22Rv1 (cell line): Measurements from ENCODE around the gene HOXB4.

Source experiments
- CTCF ChIP-seq: fragments of 450-650 bp; IDR thresholded peaks from 2 replicates; pipeline ENCODE4 v1.5.1; 2017; ENCODE audit warnings: mild to moderate bottlenecking
- ZFX ChIP-seq: fragments of 450-650 bp; IDR thresholded peaks from 2 replicates; pipeline ENCODE4 v1.6.1; 2017; ENCODE audit warnings: antibody characterized with exemption, borderline replicate concordance

DNA sequence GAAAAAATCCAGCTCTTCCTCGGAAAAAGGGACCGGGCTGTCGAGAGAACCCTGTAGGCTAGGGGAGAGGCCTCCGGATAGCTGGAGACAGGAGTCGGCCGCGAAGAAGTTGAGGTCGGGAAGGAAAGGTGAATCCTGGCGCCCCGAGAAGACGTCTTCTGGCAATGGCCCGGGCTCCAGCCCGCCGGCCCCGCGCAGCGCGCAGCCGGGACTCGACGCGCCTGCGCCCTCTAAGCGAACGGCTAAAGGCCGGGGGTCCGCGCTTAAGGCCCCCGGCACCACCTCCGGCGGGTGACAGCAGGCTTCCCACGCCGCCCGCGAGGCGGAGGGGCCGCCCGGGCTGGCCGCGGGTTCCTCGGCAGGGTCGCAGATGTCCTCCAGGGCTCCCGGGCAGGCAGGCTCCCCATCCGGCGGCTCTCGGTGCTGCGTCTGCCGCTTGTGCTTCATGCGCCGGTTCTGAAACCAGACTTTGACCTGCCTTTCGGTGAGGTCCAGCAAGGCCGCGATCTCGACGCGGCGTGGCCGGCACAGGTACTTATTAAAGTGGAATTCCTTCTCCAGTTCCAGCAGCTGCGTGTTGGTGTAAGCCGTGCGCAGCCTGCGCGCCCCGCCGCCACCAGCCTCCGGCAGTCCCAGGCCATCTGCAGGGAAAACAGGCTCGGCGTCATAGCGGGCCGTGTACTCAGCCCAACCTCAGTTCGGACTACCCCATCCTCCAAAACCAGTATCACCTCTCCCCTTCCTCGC is 34.9 kb downstream of the HOXB4 start:
- TF ChIP-seq CTCF: peak; percentile 38
- no peak for TF ChIP-seq ZFX
